Activated T-cell treated with anti-CD3 and anti-CD28 coated beads, Interleukin-2, amount 50 U/mL, for 4 hours (primary cell): ENCODE data around the gene ZBTB20. TPM values are rescaled to one million over a fixed set of nuclear protein-coding genes. Genes with fewer than 3 reads are reported as not detected.

Experiments used
- ATAC-seq, 2 donors: fragments of 200-7000 bp; cut with Tn5 transposase; one replicate each; pipeline ENCODE4 v1.10.0; 2021
- DNase-seq: peaks from one replicate; pipeline ENCODE4 v3.0.0-alpha.2; 2020
- H3K27me3 Mint-ChIP-seq: one replicate; pipeline ENCODE4 v1.8.0; 2021; ENCODE audit warnings: low read depth, mixed read lengths
- H3K36me3 Mint-ChIP-seq: one replicate; pipeline ENCODE4 v1.8.0; 2022; ENCODE audit warnings: mixed read lengths; ENCODE audit not compliant: insufficient read depth
- H3K4me1 Mint-ChIP-seq: one replicate; pipeline ENCODE4 v1.8.0; 2021; ENCODE audit warnings: low read depth, mixed read lengths
- H3K4me3 Mint-ChIP-seq: one replicate; pipeline ENCODE4 v1.8.0; 2021; ENCODE audit warnings: mild to moderate bottlenecking, moderate library complexity, mixed read lengths
- H3K9me3 Mint-ChIP-seq: one replicate; pipeline ENCODE4 v1.8.0; 2021; ENCODE audit warnings: mixed read lengths
- total RNA-seq, 3 donors: library from RNA; stranded (reverse); gene quantifications; one replicate each; pipeline ENCODE4 v1.2.1, GENCODE V29; 2021

Gene ZBTB20
- total RNA-seq, 3 donors from 2014 or later = 0.91 to 2.8 (median 1.8) TPM

GRCh38 chr3:114716126-114716525 lies 431.0 kb downstream of the ZBTB20 start:
- no peak for DNase-seq
- peaks cover 24% of the 10 kb centered on the region for H3K36me3 Mint-ChIP-seq
- H3K27me3 Mint-ChIP-seq = no peaks in the 10 kb centered on the region
- peaks cover 14% of the 10 kb centered on the region for H3K4me1 Mint-ChIP-seq
- H3K4me3 Mint-ChIP-seq = no peak overlapping the region
- no peak for ATAC-seq
- H3K9me3 Mint-ChIP-seq = no peaks in the 10 kb centered on the region

- peaks cover 7% of the 10 kb centered on the region for H3K4me1 Mint-ChIP-seq
- no peak for DNase-seq
- H3K36me3 Mint-ChIP-seq = peaks cover 19% of the 10 kb centered on the region
- H3K27me3 Mint-ChIP-seq = no peaks in the 10 kb centered on the region
- no peaks in the 10 kb centered on the region for H3K9me3 Mint-ChIP-seq
- H3K4me3 Mint-ChIP-seq = no peak overlapping the region
- ATAC-seq = no peak
Measured at GRCh38 chr3:114714957-114715460, 432.1 kb downstream of the ZBTB20 start.

- H3K4me1 Mint-ChIP-seq = peaks cover 7% of the 10 kb centered on the region
- ATAC-seq = no peak
- peaks cover 19% of the 10 kb centered on the region for H3K36me3 Mint-ChIP-seq
- H3K4me3 Mint-ChIP-seq = no peak overlapping the region
- no peaks in the 10 kb centered on the region for H3K9me3 Mint-ChIP-seq
- no peak for DNase-seq
- H3K27me3 Mint-ChIP-seq = no peaks in the 10 kb centered on the region
Measured at GRCh38 chr3:114714237-114714636, 432.9 kb downstream of the ZBTB20 start.

- no peak for DNase-seq
- Mint-ChIP-seq H3K4me1 (peaks cover 3% of the 10 kb centered on the region), H3K36me3 (peaks cover 17% of the 10 kb centered on the region), H3K27me3 (no peaks in the 10 kb centered on the region), H3K9me3 (no peaks in the 10 kb centered on the region), H3K4me3 (no peak overlapping the region)
- ATAC-seq = no peak
Measured at GRCh38 chr3:114712728-114713492, 434.2 kb downstream of the ZBTB20 start.

GRCh38 chr3:114711321-114711886 lies 435.7 kb downstream of the ZBTB20 start:
- Mint-ChIP-seq H3K27me3 (no peaks in the 10 kb centered on the region), H3K4me1 (peaks cover 7% of the 10 kb centered on the region), H3K9me3 (no peaks in the 10 kb centered on the region), H3K4me3 (no peak overlapping the region), H3K36me3 (peaks cover 12% of the 10 kb centered on the region)
- ATAC-seq (no peak), DNase-seq (no peak)

GRCh38 chr3:114709102-114709501 lies 438.0 kb downstream of the ZBTB20 start:
- Mint-ChIP-seq H3K36me3 (peaks cover 5% of the 10 kb centered on the region), H3K27me3 (no peaks in the 10 kb centered on the region), H3K4me1 (peaks cover 8% of the 10 kb centered on the region), H3K4me3 (no peak overlapping the region), H3K9me3 (no peaks in the 10 kb centered on the region)
- no peak for ATAC-seq
- DNase-seq = no peak

GRCh38 chr3:114707252-114707860 lies 439.7 kb downstream of the ZBTB20 start:
- no peaks in the 10 kb centered on the region for H3K27me3 Mint-ChIP-seq
- H3K4me3 Mint-ChIP-seq = no peak overlapping the region
- peaks cover 6% of the 10 kb centered on the region for H3K36me3 Mint-ChIP-seq
- no peaks in the 10 kb centered on the region for H3K9me3 Mint-ChIP-seq
- ATAC-seq (no peak), DNase-seq (no peak)
- H3K4me1 Mint-ChIP-seq = peaks cover 8% of the 10 kb centered on the region

GRCh38 chr3:114706591-114707232 lies 440.4 kb downstream of the ZBTB20 start:
- Mint-ChIP-seq H3K9me3 (no peaks in the 10 kb centered on the region), H3K36me3 (peaks cover 5% of the 10 kb centered on the region), H3K4me1 (peaks cover 8% of the 10 kb centered on the region), H3K4me3 (no peak overlapping the region), H3K27me3 (no peaks in the 10 kb centered on the region)
- DNase-seq = no peak
- peak; percentile 99 for ATAC-seq

GRCh38 chr3:114700637-114701234 lies 446.4 kb downstream of the ZBTB20 start:
- H3K27me3 Mint-ChIP-seq = no peaks in the 10 kb centered on the region

GRCh38 chr3:114698146-114699105 lies 448.7 kb downstream of the ZBTB20 start:
- no peak for DNase-seq
- Mint-ChIP-seq H3K4me1 (peaks cover 2% of the 10 kb centered on the region), H3K9me3 (no peaks in the 10 kb centered on the region), H3K36me3 (peaks cover 6% of the 10 kb centered on the region), H3K27me3 (no peaks in the 10 kb centered on the region), H3K4me3 (no peak overlapping the region)
- no peak for ATAC-seq

More at GRCh38 chr3:114700637-114701234, 446.4 kb downstream of the ZBTB20 start:
- peaks cover 2% of the 10 kb centered on the region for H3K4me1 Mint-ChIP-seq
- no peak overlapping the region for H3K4me3 Mint-ChIP-seq
- H3K9me3 Mint-ChIP-seq = no peaks in the 10 kb centered on the region
- DNase-seq (no peak), ATAC-seq (no peak)
- peaks cover 6% of the 10 kb centered on the region for H3K36me3 Mint-ChIP-seq

- peaks cover 12% of the 10 kb centered on the region for H3K36me3 Mint-ChIP-seq
Measured at GRCh38 chr3:114697401-114697800, 449.7 kb downstream of the ZBTB20 start.

GRCh38 chr3:114694251-114694650 lies 452.8 kb downstream of the ZBTB20 start:
- no peaks in the 10 kb centered on the region for H3K9me3 Mint-ChIP-seq
- no peak overlapping the region for H3K4me3 Mint-ChIP-seq
- no peaks in the 10 kb centered on the region for H3K27me3 Mint-ChIP-seq
- no peak for DNase-seq
- no peak for ATAC-seq
- H3K4me1 Mint-ChIP-seq = peaks cover 7% of the 10 kb centered on the region
- H3K36me3 Mint-ChIP-seq = peaks cover 23% of the 10 kb centered on the region

More at GRCh38 chr3:114697401-114697800, 449.7 kb downstream of the ZBTB20 start:
- H3K4me1 Mint-ChIP-seq = peaks cover 4% of the 10 kb centered on the region
- no peak overlapping the region for H3K4me3 Mint-ChIP-seq
- ATAC-seq (no peak), DNase-seq (no peak)
- no peaks in the 10 kb centered on the region for H3K9me3 Mint-ChIP-seq
- H3K27me3 Mint-ChIP-seq = no peaks in the 10 kb centered on the region

- no peak for DNase-seq
- H3K4me1 Mint-ChIP-seq = peaks cover 14% of the 10 kb centered on the region
- no peaks in the 10 kb centered on the region for H3K27me3 Mint-ChIP-seq
- H3K4me3 Mint-ChIP-seq = no peak overlapping the region
- no peak for ATAC-seq
- peaks cover 19% of the 10 kb centered on the region for H3K36me3 Mint-ChIP-seq
- H3K9me3 Mint-ChIP-seq = no peaks in the 10 kb centered on the region
Measured at GRCh38 chr3:114691871-114692270, 455.2 kb downstream of the ZBTB20 start.
